Karpas-422 (cell line): ENCODE results near the gene TMED4. TPM values are rescaled to one million over a fixed set of nuclear protein-coding genes. Genes with fewer than 3 reads are reported as not detected.

ENCODE experiments used
- DNase-seq: peaks from one replicate; pipeline ENCODE4 v3.0.0-alpha.2; 2015
- H2AFZ ChIP-seq: fragments of 200-600 bp; sonication (generic); 2 replicates; pipeline ENCODE4 v1.6.1; 2014; ENCODE audit warnings: antibody characterized with exemption, low read length, mixed read lengths
- H3K27ac ChIP-seq: fragments of 200-600 bp; sonication (generic); 2 replicates; pipeline ENCODE4 v1.5.1; 2014; ENCODE audit warnings: mild to moderate bottlenecking, low read length, moderate library complexity
- H3K27me3 ChIP-seq: fragments of 200-600 bp; sonication (generic); 2 replicates; pipeline ENCODE4 v1.6.1; 2014; ENCODE audit warnings: low read length, mixed read lengths
- H3K36me3 ChIP-seq: fragments of 200-600 bp; sonication (generic); 2 replicates; pipeline ENCODE4 v1.6.1; 2014; ENCODE audit warnings: low read length, mixed read lengths; ENCODE audit not compliant: insufficient read depth
- H3K4me1 ChIP-seq: fragments of 200-600 bp; sonication (generic); 2 replicates; pipeline ENCODE4 v1.6.1; 2014; ENCODE audit warnings: mild to moderate bottlenecking, low read length, mixed read lengths
- H3K4me2 ChIP-seq: fragments of 200-600 bp; sonication (generic); 2 replicates; pipeline ENCODE4 v1.6.1; 2014; ENCODE audit warnings: low read length, low read depth, mild to moderate bottlenecking; ENCODE audit not compliant: poor library complexity, severe bottlenecking
- H3K4me3 ChIP-seq: fragments of 200-600 bp; sonication (generic); 2 replicates; pipeline ENCODE4 v1.5.1; 2014; ENCODE audit warnings: mild to moderate bottlenecking, antibody characterized with exemption, low read length, mixed read lengths
- H3K79me2 ChIP-seq: fragments of 200-600 bp; sonication (generic); 2 replicates; pipeline ENCODE4 v1.6.1; 2014; ENCODE audit warnings: mild to moderate bottlenecking, low read length, mixed read lengths
- H3K9ac ChIP-seq: fragments of 200-600 bp; sonication (generic); 2 replicates; pipeline ENCODE4 v1.6.0; 2014; ENCODE audit warnings: low read length
- H3K9me2 ChIP-seq: fragments of 200-600 bp; sonication (generic), shearing (Covaris generic); replicated peaks from 2 replicates; pipeline ENCODE4 v1.6.0; 2014; ENCODE audit warnings: mild to moderate bottlenecking, low read length, moderate library complexity; ENCODE audit not compliant: insufficient read depth
- H3K9me3 ChIP-seq: fragments of 300-700, 200-600 bp; sonication (generic); 2 replicates; pipeline ENCODE4 v1.6.1; 2014; ENCODE audit warnings: low read length, mixed read lengths
- H4K20me1 ChIP-seq: fragments of 200-600 bp; sonication (generic); 2 replicates; pipeline ENCODE4 v1.6.1; 2014; ENCODE audit warnings: mild to moderate bottlenecking, antibody characterized with exemption, low read length, low read depth; ENCODE audit not compliant: insufficient read depth
- total RNA-seq: library from RNA; depleted of rRNA; stranded (reverse); fragments of >200 nt; shearing (Covaris generic); gene quantifications from 2 replicates; pipeline ENCODE4 v1.2.3, GENCODE V29; 2014; ENCODE audit warnings: low replicate concordance

Gene TMED4
- total RNA-seq, 1 experiment from 2014 or later, result 66.2 TPM

DNA sequence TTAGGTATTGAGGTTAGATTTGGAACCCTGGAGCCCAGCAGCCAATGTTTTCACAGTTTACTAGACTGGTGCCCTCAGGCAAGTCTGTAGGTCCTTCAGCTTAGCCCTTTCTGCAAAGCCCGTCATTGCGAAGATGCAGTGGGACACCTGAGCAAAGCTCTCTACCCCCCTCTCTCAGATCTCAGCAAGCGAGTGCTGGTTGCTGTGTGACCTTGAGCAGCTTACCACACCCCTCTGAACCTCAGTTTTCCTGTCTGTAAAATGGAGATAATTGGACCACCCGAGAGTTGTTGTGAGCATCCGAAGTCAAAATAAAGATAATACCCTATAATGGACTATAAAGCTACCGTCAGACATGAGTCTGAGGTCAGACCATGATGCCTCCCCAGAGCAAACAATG lies 44.6 kb downstream of the TMED4 start:
- H3K4me2 ChIP-seq, result no peak overlapping the region
- no peaks in the 10 kb centered on the region for H3K79me2 ChIP-seq

DNA sequence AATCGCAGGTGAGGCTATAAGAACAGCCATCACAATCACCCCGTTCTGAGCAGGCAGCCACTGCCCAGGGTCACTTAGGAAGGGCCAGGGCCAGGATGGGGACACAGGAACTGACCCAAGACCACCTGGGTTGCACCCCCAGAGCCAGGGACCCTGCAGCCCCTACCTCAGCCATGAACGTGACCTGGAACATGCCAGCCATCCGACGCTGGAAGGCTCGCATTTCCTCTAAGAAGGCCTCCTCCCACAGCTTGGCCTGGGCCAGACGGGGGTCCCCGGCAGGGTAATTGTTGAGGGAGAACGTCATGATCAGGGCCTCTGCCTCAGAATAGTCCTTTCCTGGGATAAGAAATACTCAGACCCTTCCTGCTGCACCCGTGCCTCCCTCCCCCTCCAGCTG lies 45.9 kb downstream of the TMED4 start:
- DNase-seq, result no peak
- Histone ChIP-seq H3K4me2 (no peak overlapping the region), H3K9ac (no peak overlapping the region), H3K27me3 (no peaks in the 10 kb centered on the region), H3K79me2 (no peaks in the 10 kb centered on the region), H3K36me3 (no peaks in the 10 kb centered on the region), H3K4me1 (no peaks in the 10 kb centered on the region), H3K27ac (no peak overlapping the region), H3K9me3 (no peaks in the 10 kb centered on the region), H3K9me2 (no peaks in the 10 kb centered on the region), H2AFZ (no peak overlapping the region), H3K4me3 (no peak overlapping the region), H4K20me1 (no peaks in the 10 kb centered on the region)

More for the DNA sequence above, 44.6 kb downstream of the TMED4 start:
- Histone ChIP-seq H3K9ac (no peak overlapping the region), H3K4me3 (no peak overlapping the region), H3K36me3 (no peaks in the 10 kb centered on the region), H3K4me1 (no peaks in the 10 kb centered on the region), H4K20me1 (no peaks in the 10 kb centered on the region), H3K27ac (no peak overlapping the region), H3K27me3 (no peaks in the 10 kb centered on the region), H2AFZ (no peak overlapping the region), H3K9me3 (no peaks in the 10 kb centered on the region), H3K9me2 (no peaks in the 10 kb centered on the region)
- DNase-seq, result no peak

DNA sequence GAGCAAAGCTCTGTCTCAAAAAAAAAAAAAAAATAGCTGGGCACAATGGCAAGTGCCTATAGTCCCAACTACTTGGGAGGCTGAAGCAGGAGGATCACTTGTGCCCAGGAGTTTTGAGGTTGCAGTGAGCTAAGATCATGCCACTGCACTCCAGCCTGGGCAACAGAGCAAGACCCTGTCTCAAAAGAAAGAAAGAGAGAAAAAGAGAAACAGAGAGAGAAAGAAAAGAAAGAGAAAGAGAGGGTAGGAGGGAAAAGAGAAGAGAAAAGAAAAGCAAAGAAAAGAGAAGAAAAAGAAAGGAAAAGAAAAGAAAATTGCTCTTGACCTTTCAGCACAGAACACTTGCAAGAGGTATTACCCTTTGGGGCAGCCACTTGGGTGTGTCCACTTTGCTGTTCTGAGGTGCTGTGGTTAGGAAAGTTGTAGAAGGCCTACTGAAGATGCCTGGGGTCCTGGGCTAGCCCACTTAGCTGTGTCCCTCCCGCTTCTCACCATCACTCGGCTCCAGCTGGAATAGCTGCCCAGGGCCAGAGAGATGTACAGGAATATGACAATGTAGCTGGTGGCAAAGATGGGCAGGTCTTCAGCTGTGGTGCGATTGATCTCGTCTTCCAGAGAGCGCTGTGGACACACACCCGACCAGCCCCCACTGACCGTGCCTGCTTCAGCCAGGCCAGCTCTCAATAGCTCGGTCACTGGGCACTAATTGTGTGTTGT lies 46.5 kb downstream of the TMED4 start:
- H3K79me2 ChIP-seq, result no peaks in the 10 kb centered on the region
- H3K4me2 ChIP-seq, result no peak overlapping the region

DNA sequence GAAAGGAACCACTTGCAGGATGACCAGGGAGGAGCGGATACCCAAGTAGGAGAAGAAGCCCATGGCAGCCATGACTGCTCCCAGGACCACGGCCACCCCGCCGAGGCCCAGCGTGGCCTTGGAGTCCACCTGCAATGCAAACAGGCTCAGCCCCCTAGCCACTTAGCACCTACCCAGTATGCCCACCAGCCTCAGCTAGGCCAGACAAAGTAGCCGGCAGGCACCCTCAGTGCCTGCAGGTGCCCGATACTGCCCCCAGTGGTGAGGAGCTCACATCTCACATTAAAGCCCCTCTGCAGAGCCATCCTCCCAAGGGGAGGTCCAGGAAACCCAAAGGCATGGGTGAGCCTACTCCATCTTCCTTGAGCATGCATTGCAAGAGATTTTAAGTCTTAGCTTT lies 47.5 kb downstream of the TMED4 start:
- no peaks in the 10 kb centered on the region for H4K20me1 ChIP-seq
- H3K79me2 ChIP-seq, result no peaks in the 10 kb centered on the region
- no peak overlapping the region for H3K9ac ChIP-seq
- H3K36me3 ChIP-seq, result no peaks in the 10 kb centered on the region
- H3K4me3 ChIP-seq, result no peak overlapping the region
- no peak overlapping the region for H2AFZ ChIP-seq
- DNase-seq, result peak; percentile 89
- H3K4me1 ChIP-seq, result no peaks in the 10 kb centered on the region
- H3K4me2 ChIP-seq, result no peak overlapping the region
- no peaks in the 10 kb centered on the region for H3K9me3 ChIP-seq
- H3K27ac ChIP-seq, result no peak overlapping the region
- H3K9me2 ChIP-seq, result no peaks in the 10 kb centered on the region
- H3K27me3 ChIP-seq, result no peaks in the 10 kb centered on the region

More for the DNA sequence above, 46.5 kb downstream of the TMED4 start:
- no peaks in the 10 kb centered on the region for H3K9me2 ChIP-seq
- H3K27me3 ChIP-seq, result no peaks in the 10 kb centered on the region
- no peak overlapping the region for H3K27ac ChIP-seq
- H2AFZ ChIP-seq, result no peak overlapping the region
- no peaks in the 10 kb centered on the region for H3K4me1 ChIP-seq
- no peaks in the 10 kb centered on the region for H3K36me3 ChIP-seq
- no peak for DNase-seq
- no peak overlapping the region for H3K4me3 ChIP-seq
- H3K9ac ChIP-seq, result no peak overlapping the region
- no peaks in the 10 kb centered on the region for H3K9me3 ChIP-seq
- no peaks in the 10 kb centered on the region for H4K20me1 ChIP-seq

DNA sequence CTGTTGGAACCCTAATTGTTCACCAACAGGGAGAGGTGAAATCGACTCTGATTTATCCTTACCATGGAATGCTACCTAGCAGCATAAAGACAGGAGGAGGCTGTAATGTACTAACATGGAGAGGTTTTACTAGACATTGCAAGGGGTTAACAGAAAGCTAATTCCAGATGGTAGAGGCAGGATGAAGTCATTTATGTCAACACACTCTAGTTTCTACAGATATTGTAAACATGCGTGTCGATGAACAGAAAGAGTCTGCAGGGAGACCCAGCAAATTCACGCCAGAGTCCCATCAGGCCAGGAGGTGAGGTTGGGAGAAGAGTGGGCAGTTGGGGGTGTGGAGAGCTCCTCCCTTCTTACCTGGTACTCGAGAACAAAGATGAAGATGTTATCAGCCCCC lies 47.9 kb downstream of the TMED4 start:
- H3K27me3 ChIP-seq, result no peaks in the 10 kb centered on the region
- H3K4me3 ChIP-seq, result no peak overlapping the region
- H3K4me2 ChIP-seq, result no peak overlapping the region
- H3K9me3 ChIP-seq, result no peaks in the 10 kb centered on the region
- H3K4me1 ChIP-seq, result no peaks in the 10 kb centered on the region
- no peaks in the 10 kb centered on the region for H3K9me2 ChIP-seq
- H3K79me2 ChIP-seq, result no peaks in the 10 kb centered on the region
- H3K36me3 ChIP-seq, result no peaks in the 10 kb centered on the region
- no peak overlapping the region for H3K9ac ChIP-seq
- DNase-seq, result no peak
- H4K20me1 ChIP-seq, result no peaks in the 10 kb centered on the region
- H2AFZ ChIP-seq, result no peak overlapping the region
- H3K27ac ChIP-seq, result no peak overlapping the region

DNA sequence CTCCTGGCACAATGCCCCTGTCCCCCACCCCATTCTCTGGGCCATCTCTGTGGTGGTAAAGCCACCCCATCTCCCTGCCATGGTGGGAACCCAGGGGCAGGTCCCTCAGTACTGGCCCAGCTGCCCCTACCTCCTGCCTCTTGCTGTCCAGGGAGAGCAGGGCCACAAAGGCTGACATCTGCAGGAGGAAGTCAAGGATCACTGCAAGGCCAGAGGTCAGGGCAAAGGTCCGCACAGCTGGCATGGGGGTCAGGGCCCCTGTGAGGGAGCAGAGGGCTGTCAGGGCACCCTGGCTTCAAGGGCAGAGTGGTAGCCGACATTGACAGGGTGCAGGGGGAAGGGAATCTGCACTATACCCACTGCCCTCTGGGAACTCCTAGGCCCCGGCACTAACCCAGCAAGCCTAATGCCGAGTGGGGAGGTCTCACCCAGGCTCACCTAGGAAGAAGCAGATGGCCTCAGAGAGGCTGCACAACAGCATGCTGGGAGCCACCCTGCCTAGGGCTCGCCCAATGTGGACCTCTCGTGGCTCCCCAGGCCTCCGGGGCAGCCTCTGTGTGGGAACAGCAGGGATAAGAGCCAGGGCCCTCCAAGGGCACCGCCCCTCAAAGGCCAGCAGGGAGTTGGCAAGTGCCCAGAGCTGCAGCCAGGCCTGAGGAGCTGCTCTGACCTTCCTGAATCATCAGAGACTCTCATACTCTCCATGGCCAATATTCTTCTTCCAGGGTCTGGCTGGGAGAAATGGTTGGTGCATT lies 48.6 kb downstream of the TMED4 start:
- Histone ChIP-seq H3K4me1 (no peaks in the 10 kb centered on the region), H4K20me1 (no peaks in the 10 kb centered on the region), H3K36me3 (no peaks in the 10 kb centered on the region), H3K27me3 (no peaks in the 10 kb centered on the region), H3K9ac (no peak overlapping the region), H3K79me2 (no peaks in the 10 kb centered on the region), H3K4me2 (no peak overlapping the region), H3K9me3 (no peaks in the 10 kb centered on the region), H3K27ac (no peak overlapping the region), H3K4me3 (no peak overlapping the region), H3K9me2 (no peaks in the 10 kb centered on the region), H2AFZ (no peak overlapping the region)
- DNase-seq, result no peak

DNA sequence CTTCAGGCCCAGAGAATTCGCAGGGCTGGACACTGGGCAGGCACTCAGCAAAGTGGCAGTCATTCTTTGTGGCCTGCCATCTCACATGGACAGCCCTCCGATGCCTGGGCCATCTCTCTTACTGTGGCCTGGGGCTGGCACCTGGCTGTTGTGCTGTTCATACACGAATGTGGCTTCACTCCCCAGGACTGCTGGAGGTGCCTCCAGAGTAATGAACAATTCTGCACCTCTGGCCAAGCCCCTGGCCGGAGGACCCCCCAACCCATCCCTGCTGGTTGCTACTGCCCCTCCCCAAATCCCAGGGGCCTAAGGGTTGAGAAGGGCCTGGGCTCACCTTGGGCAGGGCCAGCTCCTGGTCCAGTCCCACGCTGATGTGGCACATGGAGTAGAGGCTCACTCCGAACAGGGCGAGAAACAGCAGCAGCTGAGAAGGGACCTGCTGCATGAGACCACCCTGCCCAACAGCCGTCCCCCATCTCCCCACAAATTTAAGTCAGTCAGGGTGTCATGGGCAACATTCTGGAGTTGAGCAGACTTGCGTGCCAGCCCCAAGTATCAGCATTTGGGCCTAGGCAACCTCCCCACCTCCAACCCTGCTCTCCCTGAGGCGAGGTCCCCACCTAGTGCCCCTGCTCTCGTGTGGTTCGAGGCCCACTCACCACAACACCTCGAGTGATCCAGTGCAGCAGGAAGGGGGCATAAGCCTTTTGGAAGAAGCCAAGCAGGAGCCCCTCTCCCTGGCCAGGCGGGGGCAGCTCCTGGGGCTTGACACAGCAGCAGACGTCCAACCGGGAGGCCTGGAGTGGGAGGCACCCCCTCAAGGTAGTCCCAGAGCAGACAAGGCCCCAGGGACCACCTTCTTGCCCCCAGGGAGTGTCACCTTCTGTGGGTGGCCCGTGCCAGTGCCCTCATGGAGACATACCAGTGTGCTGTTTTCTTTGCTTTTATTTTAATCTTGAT lies 50.3 kb downstream of the TMED4 start:
- Histone ChIP-seq H3K4me1 (no peaks in the 10 kb centered on the region), H3K79me2 (no peaks in the 10 kb centered on the region), H3K9me3 (no peaks in the 10 kb centered on the region), H4K20me1 (no peaks in the 10 kb centered on the region), H3K4me2 (no peak overlapping the region), H2AFZ (no peak overlapping the region), H3K36me3 (no peaks in the 10 kb centered on the region), H3K27me3 (no peaks in the 10 kb centered on the region), H3K27ac (no peak overlapping the region), H3K9ac (no peak overlapping the region), H3K9me2 (no peaks in the 10 kb centered on the region), H3K4me3 (no peak overlapping the region)
- no peak for DNase-seq

DNA sequence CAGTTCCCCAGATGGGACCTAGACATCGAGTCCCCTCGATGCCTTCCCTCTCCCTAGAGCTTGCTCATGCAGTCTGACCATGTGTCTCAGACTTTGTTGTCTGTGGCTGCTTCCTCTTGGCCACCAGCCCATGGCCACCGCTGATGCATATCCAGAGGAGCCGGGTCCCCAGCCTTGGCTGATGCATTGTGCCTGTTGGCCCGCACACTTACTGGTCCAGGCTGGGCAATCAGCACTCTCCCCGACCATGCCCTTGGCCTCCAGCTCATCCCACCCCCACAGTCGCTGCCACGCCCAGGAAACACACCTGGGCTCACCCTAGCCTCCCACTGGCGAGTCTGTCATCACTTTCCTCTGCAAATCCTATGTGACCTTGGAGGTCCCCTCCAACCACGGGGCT lies 51.0 kb downstream of the TMED4 start:
- H3K4me1 ChIP-seq, result no peaks in the 10 kb centered on the region
- no peak overlapping the region for H2AFZ ChIP-seq
- no peaks in the 10 kb centered on the region for H4K20me1 ChIP-seq
- H3K27me3 ChIP-seq, result no peaks in the 10 kb centered on the region
- H3K9me3 ChIP-seq, result no peaks in the 10 kb centered on the region
- no peak overlapping the region for H3K27ac ChIP-seq
- H3K9ac ChIP-seq, result no peak overlapping the region
- no peak overlapping the region for H3K4me2 ChIP-seq
- DNase-seq, result no peak
- no peak overlapping the region for H3K4me3 ChIP-seq
- no peaks in the 10 kb centered on the region for H3K36me3 ChIP-seq
- H3K9me2 ChIP-seq, result no peaks in the 10 kb centered on the region
- H3K79me2 ChIP-seq, result no peaks in the 10 kb centered on the region
